GM21786 (cell line): ENCODE data around the gene SBF2.
"Not testable (repeated sequence)": the region's sequence is repeated elsewhere in the genome, so short reads cannot be mapped to it uniquely, and the experiment has no call there.

Experiments
- ATAC-seq: cut with Tn5 transposase; IDR thresholded peaks from one replicate; pipeline ENCODE4 v1.9.1; 2021; ENCODE audit not compliant: unreplicated experiment

Gene SBF2

GRCh38 chr11:10122326-10123197, 171.5 kb downstream of the SBF2 start:
- ATAC-seq: no peak

GRCh38 chr11:10118865-10119264, 175.2 kb downstream of the SBF2 start:
- ATAC-seq: no peak

GRCh38 chr11:10117709-10118351, 176.2 kb downstream of the SBF2 start:
- no peak for ATAC-seq

GRCh38 chr11:10116588-10116987, 177.4 kb downstream of the SBF2 start:
- ATAC-seq: no peak

GRCh38 chr11:10114593-10115404, 179.2 kb downstream of the SBF2 start:
- no peak for ATAC-seq

GRCh38 chr11:10113852-10114251, 180.2 kb downstream of the SBF2 start:
- ATAC-seq: no peak

GRCh38 chr11:10109806-10110205, 184.2 kb downstream of the SBF2 start:
- no peak for ATAC-seq

- no peak for ATAC-seq
Observed at GRCh38 chr11:10108915-10109680, 184.9 kb downstream of the SBF2 start.

GRCh38 chr11:10107497-10107896, 186.5 kb downstream of the SBF2 start:
- no peak for ATAC-seq

GRCh38 chr11:10097615-10098014, 196.4 kb downstream of the SBF2 start:
- no peak for ATAC-seq

- ATAC-seq: no peak
Observed at GRCh38 chr11:10096987-10097386, 197.0 kb downstream of the SBF2 start.

- ATAC-seq: no peak
Observed at GRCh38 chr11:10095412-10096208, 198.4 kb downstream of the SBF2 start.

- no peak for ATAC-seq
Observed at GRCh38 chr11:10092426-10092825, 201.6 kb downstream of the SBF2 start.

GRCh38 chr11:10091314-10092045, 202.5 kb downstream of the SBF2 start:
- ATAC-seq: no peak

GRCh38 chr11:10087923-10088225, 206.1 kb downstream of the SBF2 start:
- not testable (repeated sequence) for ATAC-seq

GRCh38 chr11:10087186-10087922, 206.7 kb downstream of the SBF2 start:
- no peak for ATAC-seq

GRCh38 chr11:10080138-10080537, 213.9 kb downstream of the SBF2 start:
- ATAC-seq: no peak

- no peak for ATAC-seq
Observed at GRCh38 chr11:10076458-10077141, 217.4 kb downstream of the SBF2 start.
